ENCODE measurements around the gene PIWIL4. TPM values are rescaled to one million over a fixed set of nuclear protein-coding genes. Genes with fewer than 3 reads are reported as not detected.

PIWIL4 gene
- total RNA-seq, 1 experiment from 2014 or later, result not detected

DNA sequence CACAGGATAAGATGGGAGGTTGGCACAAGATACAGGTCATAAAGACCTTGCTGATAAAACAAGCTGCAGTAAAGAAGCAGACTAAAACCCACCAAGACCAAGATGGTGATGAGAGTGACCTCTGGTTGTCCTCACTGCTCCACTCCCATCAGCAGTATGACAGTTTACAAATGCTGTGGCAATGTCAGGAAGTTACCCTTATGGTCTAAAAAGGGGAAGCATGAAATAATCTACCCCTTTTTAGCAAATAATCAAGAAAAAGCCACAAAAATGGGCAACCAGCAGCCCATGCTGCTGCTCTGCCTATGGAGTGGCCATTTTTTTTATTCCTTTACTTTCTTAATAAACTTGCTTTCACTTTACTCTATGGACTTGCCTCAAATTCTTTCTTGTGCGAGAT is 8.7 kb upstream of the PIWIL4 start:
- Histone ChIP-seq H3K9me3 (ENCODE audit: control insufficient read depth, low read depth, low read length) (no peaks in the 10 kb centered on the region), H3T11ph (ENCODE audit: low read length) (no peak overlapping the region), H2BK12ac (ENCODE audit: insufficient read length, low read depth, low read length) (no peak overlapping the region), H4K20me1 (ENCODE audit: control insufficient read depth, insufficient read depth, insufficient read length) (no peaks in the 10 kb centered on the region), H3K27me3 (ENCODE audit: insufficient read depth, low read length) (no peaks in the 10 kb centered on the region), H3K4me1 (ENCODE audit: insufficient read depth, low read length) (no peaks in the 10 kb centered on the region), H2AK5ac (ENCODE audit: insufficient read length, low read length) (no peak overlapping the region), H3K18ac (ENCODE audit: insufficient read length, low read depth, low read length) (no peak overlapping the region), H3K79me1 (ENCODE audit: insufficient read depth, low read depth, low read length, poor library complexity, severe bottlenecking) (no peaks in the 10 kb centered on the region), H2AFZ (ENCODE audit: low read length) (no peak overlapping the region), H2BK5ac (ENCODE audit: insufficient read length, low read length) (no peak overlapping the region), H3K14ac (ENCODE audit: insufficient read depth, low read length) (no peak overlapping the region), H3K27ac (ENCODE audit: insufficient read length, low read depth, low read length) (no peak overlapping the region), H3K79me2 (ENCODE audit: insufficient read depth, low read length) (no peaks in the 10 kb centered on the region), H3K4ac (ENCODE audit: low read depth, low read length) (no peak overlapping the region), H4K5ac (ENCODE audit: insufficient read length, low read depth, low read length) (no peak overlapping the region), H3K23ac (ENCODE audit: insufficient read length, low read depth, low read length) (no peak overlapping the region), H2BK20ac (ENCODE audit: low read depth, low read length, poor library complexity, severe bottlenecking) (no peak overlapping the region), H4K91ac (ENCODE audit: insufficient read length, low read depth, low read length) (no peak overlapping the region), H2BK120ac (ENCODE audit: low read depth, low read length, poor library complexity, severe bottlenecking) (no peak overlapping the region), H4K8ac (replicated peaks; ENCODE audit: insufficient read length, low read depth, low read length) (no peak overlapping the region), H2BK15ac (ENCODE audit: low read depth, low read length) (no peak overlapping the region), H3K9ac (ENCODE audit: extremely low read depth, insufficient read length, low read length) (no peak overlapping the region), H3K56ac (ENCODE audit: insufficient read length, low read depth, low read length) (no peak overlapping the region), H3K23me2 (ENCODE audit: insufficient read length, low read depth, low read length, poor library complexity, severe bottlenecking) (no peaks in the 10 kb centered on the region), H3K4me2 (ENCODE audit: insufficient read depth, insufficient read length, low read length) (no peak overlapping the region)
- peaks cover 5 to 6% of the 10 kb centered on the region in 2 experiments for H3K4me1 Mint-ChIP-seq
- TF ChIP-seq, protein P1, sequence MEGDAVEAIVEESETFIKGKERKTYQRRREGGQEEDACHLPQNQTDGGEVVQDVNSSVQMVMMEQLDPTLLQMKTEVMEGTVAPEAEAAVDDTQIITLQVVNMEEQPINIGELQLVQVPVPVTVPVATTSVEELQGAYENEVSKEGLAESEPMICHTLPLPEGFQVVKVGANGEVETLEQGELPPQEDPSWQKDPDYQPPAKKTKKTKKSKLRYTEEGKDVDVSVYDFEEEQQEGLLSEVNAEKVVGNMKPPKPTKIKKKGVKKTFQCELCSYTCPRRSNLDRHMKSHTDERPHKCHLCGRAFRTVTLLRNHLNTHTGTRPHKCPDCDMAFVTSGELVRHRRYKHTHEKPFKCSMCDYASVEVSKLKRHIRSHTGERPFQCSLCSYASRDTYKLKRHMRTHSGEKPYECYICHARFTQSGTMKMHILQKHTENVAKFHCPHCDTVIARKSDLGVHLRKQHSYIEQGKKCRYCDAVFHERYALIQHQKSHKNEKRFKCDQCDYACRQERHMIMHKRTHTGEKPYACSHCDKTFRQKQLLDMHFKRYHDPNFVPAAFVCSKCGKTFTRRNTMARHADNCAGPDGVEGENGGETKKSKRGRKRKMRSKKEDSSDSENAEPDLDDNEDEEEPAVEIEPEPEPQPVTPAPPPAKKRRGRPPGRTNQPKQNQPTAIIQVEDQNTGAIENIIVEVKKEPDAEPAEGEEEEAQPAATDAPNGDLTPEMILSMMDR (conservative IDR thresholded peaks at IDR 0.05), result no peak
- H3K27ac Mint-ChIP-seq, result no peak overlapping the region
- WGBS (ENCODE audit: extremely low coverage, insufficient read length, low lambda C conversion rate), result no CpG with 5 or more reads among the region's 1 CpG
- H3K36me3 Mint-ChIP-seq (ENCODE audit: insufficient read depth in 1 of 3, low read depth in 3 of 3), result no peaks in the 10 kb centered on the region
- no peak for DNase-seq
- no peaks in the 10 kb centered on the region for H3K27me3 Mint-ChIP-seq (ENCODE audit: low read depth)
- H3K9me3 Mint-ChIP-seq, result no peaks in the 10 kb centered on the region
- no peak overlapping the region for H3K4me3 Mint-ChIP-seq
